ENCODE data around the gene EGFL7. TPM values are rescaled to one million over a fixed set of nuclear protein-coding genes. Genes with fewer than 3 reads are reported as not detected.
A peak's percentile ranks its signal among the peaks of the same experiment; 100 is the strongest.

The EGFL7 gene
- total and polyA plus RNA-seq, 10 of the 15 experiments (the other 5 are each of a cell fraction or from before 2014, with no cell fraction given) = 0.06 to 0.46 (median 0.19) TPM; not detected in 5

- TF ChIP-seq PAX5 (IDR thresholded peaks at IDR 0.05; ENCODE audit: borderline replicate concordance, low read depth, low read length) (no peak), KLF5 (IDR thresholded peaks at IDR 0.05; ENCODE audit: partially characterized antibody) (no peak), E2F8 (IDR thresholded peaks at IDR 0.05; ENCODE audit: low read depth, partially characterized antibody) (no peak), NFYB (IDR thresholded peaks at IDR 0.05; ENCODE audit: insufficient read depth, low read depth, low read length) (no peak), RAD21 (IDR thresholded peaks at IDR 0.05; ENCODE audit: insufficient read depth, low read depth, low read length) (peak; percentile 44; the same call in 1 of the 2 replicates), GATAD2B (conservative IDR thresholded peaks at IDR 0.05; ENCODE audit: low read depth) (no peak), RUNX3 (IDR thresholded peaks at IDR 0.05; ENCODE audit: low read length) (no peak), BACH1 (IDR thresholded peaks at IDR 0.05; ENCODE audit: borderline replicate concordance) (no peak), ZBTB11 (CRISPR knock-in tag; IDR thresholded peaks at IDR 0.05) (no peak), HCFC1 (IDR thresholded peaks at IDR 0.05; ENCODE audit: low read length) (no peak), RELA (IDR thresholded peaks at IDR 0.05; ENCODE audit: borderline replicate concordance, partially characterized antibody) (no peak), RB1 (IDR thresholded peaks at IDR 0.05; ENCODE audit: borderline replicate concordance) (no peak)
Measured at GRCh38 chr9:136671646-136672430, 9.1 kb downstream of the EGFL7 start (continued).

Data from GM12878 (cell line).